NCI-H446 (cell line): Measurements from ENCODE around the gene SLCO1C1.
"Not testable (repeated sequence)": the region's sequence is repeated elsewhere in the genome, so short reads cannot be mapped to it uniquely, and the experiment has no call there.

Source experiments
- DNase-seq, 2 experiments: peaks; one replicate each; lab custom pipeline; 2025; lab: John Stamatoyannopoulos, UW

SLCO1C1 gene

DNA sequence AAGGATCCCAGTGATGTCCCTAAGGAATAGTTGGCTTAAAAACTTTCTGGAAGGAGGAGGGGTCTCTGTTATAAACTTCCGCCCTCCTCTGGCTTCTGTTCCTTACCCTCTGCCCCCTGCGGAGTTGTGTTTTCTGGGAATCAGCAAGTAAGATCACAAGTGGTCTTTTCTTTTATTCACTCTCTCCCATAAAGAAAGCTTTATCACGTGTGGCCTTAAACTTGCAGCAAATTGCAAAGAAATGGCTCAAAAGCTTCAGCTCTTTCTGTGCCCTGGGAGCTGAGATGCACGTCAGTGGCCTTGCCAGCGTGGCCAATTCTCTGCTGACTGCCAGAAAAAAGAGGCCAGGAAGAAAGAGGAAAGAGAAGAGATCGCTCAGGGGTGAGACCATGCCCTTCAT is at the start of gene SLCO1C1:
TSS of gene SLCO1C1 (plus strand) at position 101 of the 400 bp plus-strand sequence. CDS start 4,245 bp downstream, outside the sequence.
- no peak for DNase-seq

DNA sequence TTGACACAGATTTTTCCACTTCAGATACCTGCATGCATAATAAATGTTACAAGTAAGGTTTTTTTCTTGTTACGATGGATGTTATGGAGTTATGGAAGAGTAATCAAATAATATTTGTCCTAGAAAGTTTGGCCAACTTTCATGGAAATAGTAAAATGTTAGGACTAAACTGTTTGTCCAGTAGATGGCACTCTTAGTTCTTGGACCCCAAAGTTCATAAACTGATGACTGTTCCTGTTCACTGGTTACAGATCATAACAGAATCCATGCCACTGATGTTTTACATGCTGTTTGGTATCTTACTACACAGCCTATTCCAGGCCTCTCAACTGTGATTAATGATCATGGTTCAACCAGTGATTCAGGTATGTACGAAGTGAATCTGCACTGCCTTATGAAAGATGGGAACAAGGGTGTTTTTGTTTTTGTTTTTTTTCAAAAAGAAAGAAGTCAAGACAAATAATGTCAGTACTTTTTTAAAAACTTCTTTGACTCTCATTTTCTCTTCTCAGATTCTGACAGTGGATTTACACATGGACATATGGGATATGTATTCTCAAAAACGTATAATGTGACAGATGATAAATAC is 48.8 kb upstream of the SLCO1C1 start:
- peak; percentile 17 to 49 for DNase-seq

- no peak for DNase-seq
Measured at GRCh38 chr12:20653871-20654270, 41.3 kb upstream of the SLCO1C1 start.

DNA sequence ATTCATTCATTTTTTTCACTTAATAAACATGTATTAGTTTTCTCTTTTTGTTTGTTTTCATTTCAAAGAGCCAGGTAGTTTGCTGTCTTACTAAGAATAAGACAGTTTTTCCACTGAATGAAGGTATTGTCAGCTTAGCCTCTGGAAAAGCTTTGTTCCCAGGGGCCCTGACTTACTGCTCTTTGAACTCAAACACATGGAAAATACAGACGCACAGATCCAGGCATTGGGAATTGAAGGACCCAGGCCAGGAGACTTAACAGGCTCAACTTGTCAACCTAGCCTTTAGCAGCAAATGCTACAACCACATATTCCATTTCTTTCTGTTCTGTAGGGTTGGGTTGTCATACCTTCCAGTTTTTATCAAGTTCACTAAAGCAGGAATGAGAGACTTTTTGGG is 38.5 kb upstream of the SLCO1C1 start:
- no peak for DNase-seq

DNA sequence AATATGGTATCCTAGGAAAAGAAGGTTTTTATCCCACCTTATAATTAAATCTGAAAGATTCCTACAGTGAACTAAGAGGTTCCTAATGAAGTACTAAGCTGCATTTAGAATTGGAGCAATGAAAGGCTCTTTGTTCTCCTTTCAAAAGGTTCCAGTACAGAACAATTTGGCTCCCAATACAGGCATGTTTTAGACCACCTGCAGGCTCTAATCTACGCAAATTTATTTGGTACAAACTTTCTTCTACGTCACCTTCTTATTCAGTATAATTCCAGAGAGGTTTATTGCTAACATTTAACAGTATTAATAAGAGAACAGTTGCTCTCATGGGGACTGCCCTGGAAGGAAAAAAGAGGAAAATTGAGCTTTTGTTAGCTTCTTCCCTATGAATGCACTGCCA is 37.6 kb upstream of the SLCO1C1 start:
- DNase-seq = no peak

DNA sequence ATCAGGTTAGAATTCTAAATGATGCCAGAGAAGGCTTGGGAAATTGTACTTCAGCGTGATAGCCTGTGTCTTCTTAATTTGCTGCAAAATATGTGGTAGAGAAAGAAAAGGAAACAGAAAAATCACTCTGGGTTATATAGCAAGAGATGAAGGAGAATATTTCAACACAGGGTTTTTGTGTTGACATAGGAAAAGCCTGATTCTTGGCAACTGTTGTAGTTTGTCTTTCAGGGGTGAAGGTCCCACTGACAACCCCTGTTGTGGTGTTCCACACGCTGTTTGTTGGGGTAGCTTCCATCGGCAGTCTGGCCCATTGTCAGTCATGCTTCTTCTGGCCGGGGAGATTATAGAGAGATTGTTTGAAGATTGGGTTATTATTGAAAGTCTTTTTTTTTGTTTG is 13.8 kb upstream of the SLCO1C1 start:
- no peak for DNase-seq

- no peak for DNase-seq
Measured at GRCh38 chr12:20696181-20696905, 1.2 kb downstream of the SLCO1C1 start.

- DNase-seq = no peak
Measured at GRCh38 chr12:20701106-20701505, 6.0 kb downstream of the SLCO1C1 start.

DNA sequence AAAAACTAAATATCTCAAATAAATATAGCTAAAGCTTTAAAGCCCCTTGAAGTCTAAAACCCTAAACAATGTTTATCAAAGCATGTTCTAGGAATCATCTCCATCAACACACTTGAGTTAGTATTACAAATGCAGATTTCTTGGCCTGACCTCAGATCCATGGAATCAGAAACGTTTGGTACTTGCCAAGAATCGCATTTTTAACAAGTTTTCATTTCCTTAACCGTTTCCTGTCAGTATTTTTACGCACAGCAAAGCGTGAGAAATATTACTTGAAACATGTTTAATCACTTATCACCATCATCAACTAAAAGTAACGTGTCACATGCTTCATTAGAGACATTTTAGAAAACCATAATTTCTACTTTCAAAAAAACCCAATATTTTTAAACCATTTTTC is 9.7 kb downstream of the SLCO1C1 start:
- no peak for DNase-seq

- DNase-seq = no peak
Measured at GRCh38 chr12:20711846-20712245, 16.7 kb downstream of the SLCO1C1 start.

DNA sequence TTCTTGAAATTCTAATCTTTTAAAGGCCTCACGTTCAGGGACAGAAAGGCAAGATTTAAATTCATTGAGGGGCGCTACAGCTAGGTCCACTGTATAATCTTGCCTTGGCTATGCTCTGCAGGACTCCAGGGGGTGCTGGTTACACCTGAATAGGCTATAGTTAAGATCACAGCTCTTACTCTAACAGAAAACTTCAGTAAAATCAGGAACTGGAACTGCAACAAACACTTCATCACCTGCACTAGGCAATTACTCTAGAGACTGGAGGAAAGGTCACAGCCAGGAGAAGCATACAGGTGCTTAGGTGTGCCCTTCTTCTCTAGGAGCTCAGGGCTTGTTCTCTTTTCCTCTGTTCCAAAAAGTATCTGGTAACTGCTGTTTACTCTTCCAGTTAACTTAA is 20.9 kb downstream of the SLCO1C1 start:
- no peak for DNase-seq

DNA sequence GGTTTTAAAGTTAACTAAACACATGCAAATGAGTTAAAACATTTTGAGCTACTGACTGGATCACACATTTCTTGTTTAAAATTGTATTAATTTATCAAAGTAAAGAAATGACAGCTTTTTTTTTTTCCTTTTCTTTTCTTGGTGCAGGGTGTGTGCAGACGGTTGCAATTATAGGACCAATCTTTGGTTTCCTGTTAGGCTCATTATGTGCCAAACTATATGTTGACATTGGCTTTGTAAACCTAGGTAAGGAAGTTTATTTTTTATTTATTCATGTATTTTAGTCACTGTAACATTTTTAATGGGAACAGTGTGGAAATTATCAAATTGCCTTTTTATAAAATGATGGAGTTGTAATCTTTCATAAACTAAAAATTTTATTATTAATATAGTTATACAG is 21.9 kb downstream of the SLCO1C1 start:
- DNase-seq = no peak

- DNase-seq = no peak
Measured at GRCh38 chr12:20718294-20718693, 23.2 kb downstream of the SLCO1C1 start.

- DNase-seq = no peak
Measured at GRCh38 chr12:20722142-20722541, 27.0 kb downstream of the SLCO1C1 start.

DNA sequence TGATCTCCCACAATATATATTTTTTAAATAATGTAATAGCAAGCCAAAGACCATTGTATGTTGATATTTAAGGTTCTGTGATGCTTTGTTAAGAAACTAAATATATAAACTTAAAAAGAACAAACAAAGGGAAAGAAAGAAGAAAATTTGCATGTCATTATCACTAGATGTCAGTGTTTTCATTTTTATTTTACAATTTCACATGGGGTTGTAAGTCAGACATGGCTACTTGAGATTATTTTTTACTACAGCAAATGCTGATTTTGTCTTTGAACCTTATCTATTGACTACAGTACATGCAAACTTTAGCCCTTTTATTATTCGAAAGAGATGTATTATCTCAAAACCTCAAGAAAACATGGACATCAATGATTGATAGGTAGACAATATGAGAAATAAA is 36.1 kb downstream of the SLCO1C1 start:
- no peak for DNase-seq

DNA sequence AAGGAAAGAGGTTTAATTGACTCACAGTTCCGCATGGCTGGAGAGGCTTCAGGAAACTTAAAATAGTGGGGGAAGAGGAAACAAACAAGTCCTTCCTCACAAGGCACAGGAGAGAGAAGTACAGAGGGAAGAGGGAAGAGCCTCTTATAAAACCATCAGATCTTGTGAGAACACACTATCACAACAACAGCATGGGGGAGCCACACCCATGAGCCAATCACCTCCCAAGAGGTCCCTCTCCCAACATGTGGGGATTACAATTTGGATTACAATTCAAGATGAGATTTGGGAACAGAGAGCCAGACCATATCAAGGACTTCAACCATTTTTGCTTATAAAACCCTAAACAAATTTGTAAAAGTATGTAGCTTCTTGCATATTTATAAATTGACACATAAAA is 45.8 kb downstream of the SLCO1C1 start:
- no peak for DNase-seq

DNA sequence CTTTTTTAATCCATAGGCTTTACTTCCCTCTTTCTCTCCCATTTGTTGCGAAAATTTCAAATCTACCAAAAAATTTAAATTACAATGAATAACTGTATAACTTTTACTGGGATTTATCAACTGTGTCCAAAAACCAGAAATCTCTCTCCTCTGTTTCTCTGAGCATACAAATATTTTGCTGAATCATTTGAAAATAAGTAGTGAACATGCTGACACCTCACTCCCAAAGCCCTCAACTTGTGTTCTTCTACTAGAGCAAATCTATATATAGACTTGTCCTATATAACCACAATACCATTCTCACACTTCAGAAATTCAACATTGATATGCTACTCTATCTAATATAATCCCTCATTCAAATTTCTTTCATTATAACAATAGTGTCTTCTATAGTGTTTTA is 53.1 kb downstream of the SLCO1C1 start:
- DNase-seq = no peak

DNA sequence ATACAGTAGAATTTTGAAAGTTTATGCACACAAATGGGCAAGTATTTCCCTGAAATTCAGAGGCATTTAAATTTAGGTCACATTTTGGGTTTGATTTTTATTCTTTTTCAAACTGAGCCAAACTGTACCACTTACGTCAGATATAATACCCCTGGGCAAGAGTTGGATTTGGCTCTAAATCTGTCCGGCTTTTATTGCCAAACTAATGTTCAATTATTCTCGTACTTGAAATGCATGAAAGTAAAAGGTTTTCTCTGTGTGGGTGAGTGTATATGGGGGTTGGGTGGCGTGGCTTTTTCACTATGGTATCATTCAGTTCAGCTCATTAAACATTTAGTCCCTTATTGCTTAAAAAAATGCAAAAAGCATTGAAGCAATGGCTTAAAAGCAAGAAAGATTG is 55.9 kb downstream of the SLCO1C1 start:
- DNase-seq = no peak

DNA sequence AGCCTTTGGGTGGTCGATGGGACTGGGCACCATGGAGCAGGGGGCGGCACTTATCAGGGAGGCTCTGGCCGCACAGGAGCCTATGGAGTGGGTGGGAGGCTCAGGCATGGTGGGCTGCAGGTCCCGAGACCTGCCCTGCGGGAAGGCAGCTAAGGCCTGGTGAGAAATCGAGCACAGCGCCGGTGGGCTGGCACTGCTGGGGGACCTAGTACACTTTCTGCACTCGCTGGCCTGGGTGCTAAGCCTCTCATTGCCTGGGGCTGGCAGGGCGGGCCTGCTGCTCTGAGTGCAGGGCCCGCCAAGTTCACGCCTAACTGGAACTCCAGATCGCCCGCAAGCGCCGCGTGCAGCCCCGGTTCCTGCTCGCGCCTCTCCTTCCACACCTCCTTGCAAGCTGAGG is 82.3 kb downstream of the SLCO1C1 start:
- no peak for DNase-seq

DNA sequence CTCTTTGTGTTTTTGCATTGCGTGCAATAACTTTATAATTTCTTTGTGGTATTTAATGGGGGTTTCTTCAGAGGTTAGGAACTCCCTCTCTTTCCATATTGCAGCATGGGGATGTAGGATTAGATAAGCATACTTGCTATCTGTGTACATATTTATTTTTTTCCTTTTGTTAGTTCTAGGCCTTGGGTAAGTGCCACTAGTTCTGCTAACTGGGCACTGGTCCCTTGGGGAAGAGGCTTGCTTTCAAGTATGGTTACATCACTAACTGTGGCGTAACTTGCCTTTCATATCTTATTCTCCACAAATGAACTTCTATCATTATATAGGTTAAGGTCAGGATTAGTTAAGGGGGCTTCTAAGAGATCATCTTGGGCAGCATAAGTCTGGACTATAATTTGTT is 83.8 kb downstream of the SLCO1C1 start:
- DNase-seq = no peak

- not testable (repeated sequence) for DNase-seq
Measured at GRCh38 chr12:20779971-20780370, 84.8 kb downstream of the SLCO1C1 start.

DNA sequence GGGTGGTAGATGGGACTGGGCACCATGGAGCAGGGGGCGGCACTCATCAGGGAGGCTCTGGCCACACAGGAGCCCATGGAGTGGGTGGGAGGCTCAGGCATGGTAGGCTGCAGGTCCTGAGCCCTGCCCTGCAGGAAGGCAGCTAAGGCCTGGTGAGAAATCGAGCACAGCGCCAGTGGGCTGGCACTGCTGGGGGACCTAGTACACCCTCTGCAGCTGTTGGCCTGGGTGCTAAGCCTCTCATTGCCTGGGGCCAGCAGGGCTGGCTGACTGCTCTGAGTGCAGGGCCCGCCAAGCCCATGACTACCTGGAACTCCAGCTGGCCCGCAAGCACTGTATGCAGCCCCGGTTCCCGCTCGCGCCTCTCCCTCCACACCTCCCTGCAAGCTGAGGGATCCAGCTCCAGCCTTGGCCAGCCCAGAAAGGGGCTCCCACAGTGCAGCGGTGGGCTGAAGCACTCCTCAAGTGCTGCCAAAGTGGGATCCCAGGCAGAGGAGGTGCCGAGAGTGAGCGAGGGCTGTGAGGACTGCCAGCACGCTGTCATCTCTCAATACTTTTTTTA is 88.7 kb downstream of the SLCO1C1 start:
- not testable (repeated sequence) for DNase-seq

DNA sequence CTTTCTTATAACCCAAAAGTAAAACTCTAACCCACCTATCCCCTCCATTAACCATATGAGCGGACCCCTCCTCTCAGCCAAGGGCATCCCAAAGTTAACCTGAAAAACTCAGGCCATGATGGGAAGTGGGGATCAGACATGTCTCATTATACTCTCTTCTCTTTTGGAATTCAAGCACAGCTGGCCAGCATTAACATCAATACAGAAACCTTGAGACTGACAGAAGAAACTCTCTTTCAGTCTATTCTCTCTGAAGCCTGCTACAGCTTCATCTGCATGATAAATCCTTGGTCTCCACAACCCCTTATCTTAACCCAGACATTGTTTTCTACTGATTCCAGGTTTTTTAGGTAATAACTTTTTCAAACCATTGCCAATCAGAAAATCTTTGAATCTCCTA is 97.8 kb downstream of the SLCO1C1 start:
- no peak for DNase-seq

GRCh38 chr12:20798554-20798953 is 103.4 kb downstream of the SLCO1C1 start:
- DNase-seq = peak in 1 of 2 experiments; percentile 16
